Testis (tissue), 2 donors: Measurements from ENCODE around the gene CDH5.

Source experiments
- POLR2A ChIP-seq: fragments of 450-650 bp; IDR thresholded peaks from one replicate; pipeline ENCODE4 v1.6.1; 2017; ENCODE audit warnings: antibody characterized with exemption, mild to moderate bottlenecking, moderate library complexity
- TF ChIP-seq, protein P1 (sequence below), 3 experiments: fragments of 450-650 bp in 2 of 3; fragments of 200-600 bp in 1 of 3; sonication (generic) in 1 of 3; IDR thresholded peaks; one replicate each; pipeline ENCODE4 v1.5.1; 2016 to 2019; ENCODE audit warnings: antibody characterized with exemption in 3 of 3, mild to moderate bottlenecking in 2 of 3, moderate library complexity in 1 of 3

DNA sequence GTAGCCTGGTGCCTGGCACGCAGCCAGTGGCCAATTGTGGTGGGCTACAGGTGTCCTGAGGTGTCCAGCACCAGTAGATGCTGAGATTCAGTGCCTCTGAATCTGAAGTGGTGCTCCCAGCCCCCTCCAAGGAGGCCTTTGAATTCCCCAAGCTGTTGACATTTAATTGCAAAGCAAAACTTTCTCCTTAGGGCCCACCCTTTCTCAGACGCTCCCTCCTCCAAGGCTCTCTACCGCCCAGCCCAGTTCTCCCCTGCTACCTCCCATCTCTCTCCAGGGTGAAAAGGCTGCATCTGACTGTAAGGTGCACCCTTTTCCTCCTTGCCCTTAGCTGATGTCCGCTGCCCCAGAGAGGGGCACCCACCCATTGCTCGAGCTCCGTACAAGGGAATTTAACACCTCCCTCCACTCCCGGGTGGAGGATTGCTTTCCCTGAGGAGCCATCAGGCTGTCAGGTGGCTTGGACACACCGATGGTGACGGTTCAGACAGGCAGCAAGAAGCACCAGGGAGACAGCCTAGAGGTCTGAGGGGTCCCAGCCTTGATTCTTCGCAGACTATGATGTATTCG lies 62.3 kb downstream of the CDH5 start:
- TF ChIP-seq, protein P1, sequence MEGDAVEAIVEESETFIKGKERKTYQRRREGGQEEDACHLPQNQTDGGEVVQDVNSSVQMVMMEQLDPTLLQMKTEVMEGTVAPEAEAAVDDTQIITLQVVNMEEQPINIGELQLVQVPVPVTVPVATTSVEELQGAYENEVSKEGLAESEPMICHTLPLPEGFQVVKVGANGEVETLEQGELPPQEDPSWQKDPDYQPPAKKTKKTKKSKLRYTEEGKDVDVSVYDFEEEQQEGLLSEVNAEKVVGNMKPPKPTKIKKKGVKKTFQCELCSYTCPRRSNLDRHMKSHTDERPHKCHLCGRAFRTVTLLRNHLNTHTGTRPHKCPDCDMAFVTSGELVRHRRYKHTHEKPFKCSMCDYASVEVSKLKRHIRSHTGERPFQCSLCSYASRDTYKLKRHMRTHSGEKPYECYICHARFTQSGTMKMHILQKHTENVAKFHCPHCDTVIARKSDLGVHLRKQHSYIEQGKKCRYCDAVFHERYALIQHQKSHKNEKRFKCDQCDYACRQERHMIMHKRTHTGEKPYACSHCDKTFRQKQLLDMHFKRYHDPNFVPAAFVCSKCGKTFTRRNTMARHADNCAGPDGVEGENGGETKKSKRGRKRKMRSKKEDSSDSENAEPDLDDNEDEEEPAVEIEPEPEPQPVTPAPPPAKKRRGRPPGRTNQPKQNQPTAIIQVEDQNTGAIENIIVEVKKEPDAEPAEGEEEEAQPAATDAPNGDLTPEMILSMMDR (IDR thresholded peaks at IDR 0.05) = no peak
- no peak for TF ChIP-seq POLR2A
